ENCODE data around the gene SPARCL1. TPM values are rescaled to one million over a fixed set of nuclear protein-coding genes. Genes with fewer than 3 reads are reported as not detected.

SPARCL1 gene
- total RNA-seq, 2 experiments from 2014 or later = not detected

DNA sequence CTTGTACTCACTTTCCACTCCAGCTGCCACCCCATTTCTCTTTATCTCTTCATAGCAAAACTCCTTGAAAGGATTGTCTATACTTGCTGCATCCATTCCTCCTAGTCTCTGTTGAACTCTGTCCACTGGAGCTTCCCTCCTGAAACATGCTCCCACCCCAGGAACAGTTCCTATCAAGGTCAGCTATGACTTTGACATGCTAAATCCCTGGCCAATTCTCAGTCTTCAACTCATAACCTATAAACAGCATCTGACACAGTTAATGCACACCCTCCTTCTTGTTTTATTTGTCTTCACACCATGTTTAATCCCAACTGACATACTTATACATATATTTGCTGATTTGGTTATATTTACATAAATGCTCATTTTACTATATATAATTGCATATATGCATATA is 47.8 kb downstream of the SPARCL1 start:
- ChIA-PET POLR2A (interaction anchor here (0.7 to 1.1 kb wide), 3 partner anchors 49 to 1210 kb away, joined by 3 read pairs; no protein-coding TSS in a partner anchor), CTCF (ENCODE audit: unreplicated experiment) (no interaction called here)
- no peaks in the 10 kb centered on the region for H3K9me2 ChIP-seq (ENCODE audit: insufficient read depth, low read length)
- H3K4me3 ChIP-seq (ENCODE audit: low read depth, low read length, poor library complexity, severe bottlenecking) = no peak overlapping the region
- H3K79me2 ChIP-seq (ENCODE audit: insufficient read depth, low read depth, low read length) = no peaks in the 10 kb centered on the region
- no peaks in the 10 kb centered on the region for H3K9me3 ChIP-seq (ENCODE audit: low read length)
- BruUV-seq (replicated peaks) = no TSS peak
- no peak overlapping the region for H3K4me2 ChIP-seq (ENCODE audit: low read length)
- TF ChIP-seq EZH2phosphoT487 (IDR thresholded peaks at IDR 0.05; ENCODE audit: borderline replicate concordance, low read depth, low read length) = no peak
- TF ChIP-seq, protein P1, sequence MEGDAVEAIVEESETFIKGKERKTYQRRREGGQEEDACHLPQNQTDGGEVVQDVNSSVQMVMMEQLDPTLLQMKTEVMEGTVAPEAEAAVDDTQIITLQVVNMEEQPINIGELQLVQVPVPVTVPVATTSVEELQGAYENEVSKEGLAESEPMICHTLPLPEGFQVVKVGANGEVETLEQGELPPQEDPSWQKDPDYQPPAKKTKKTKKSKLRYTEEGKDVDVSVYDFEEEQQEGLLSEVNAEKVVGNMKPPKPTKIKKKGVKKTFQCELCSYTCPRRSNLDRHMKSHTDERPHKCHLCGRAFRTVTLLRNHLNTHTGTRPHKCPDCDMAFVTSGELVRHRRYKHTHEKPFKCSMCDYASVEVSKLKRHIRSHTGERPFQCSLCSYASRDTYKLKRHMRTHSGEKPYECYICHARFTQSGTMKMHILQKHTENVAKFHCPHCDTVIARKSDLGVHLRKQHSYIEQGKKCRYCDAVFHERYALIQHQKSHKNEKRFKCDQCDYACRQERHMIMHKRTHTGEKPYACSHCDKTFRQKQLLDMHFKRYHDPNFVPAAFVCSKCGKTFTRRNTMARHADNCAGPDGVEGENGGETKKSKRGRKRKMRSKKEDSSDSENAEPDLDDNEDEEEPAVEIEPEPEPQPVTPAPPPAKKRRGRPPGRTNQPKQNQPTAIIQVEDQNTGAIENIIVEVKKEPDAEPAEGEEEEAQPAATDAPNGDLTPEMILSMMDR (conservative IDR thresholded peaks at IDR 0.05; ENCODE audit: low read length) = no peak
- no peaks in the 10 kb centered on the region for H3K36me3 ChIP-seq (ENCODE audit: insufficient read depth, low read length)
- H4K20me1 ChIP-seq (ENCODE audit: insufficient read depth, low read length) = no peaks in the 10 kb centered on the region
- no peak overlapping the region for H2AFZ ChIP-seq (ENCODE audit: low read length)
- intact Hi-C loops (cut with micrococcal nuclease; ENCODE audit: unreplicated experiment) = no loop called here
- H3K4me1 ChIP-seq (ENCODE audit: insufficient read depth, low read length, poor library complexity, severe bottlenecking) = no peaks in the 10 kb centered on the region
- no peak overlapping the region for H3K27ac ChIP-seq (ENCODE audit: low read depth, low read length, poor library complexity, severe bottlenecking)
- DNase-seq (ENCODE audit: low spot score) = no peak

DNA sequence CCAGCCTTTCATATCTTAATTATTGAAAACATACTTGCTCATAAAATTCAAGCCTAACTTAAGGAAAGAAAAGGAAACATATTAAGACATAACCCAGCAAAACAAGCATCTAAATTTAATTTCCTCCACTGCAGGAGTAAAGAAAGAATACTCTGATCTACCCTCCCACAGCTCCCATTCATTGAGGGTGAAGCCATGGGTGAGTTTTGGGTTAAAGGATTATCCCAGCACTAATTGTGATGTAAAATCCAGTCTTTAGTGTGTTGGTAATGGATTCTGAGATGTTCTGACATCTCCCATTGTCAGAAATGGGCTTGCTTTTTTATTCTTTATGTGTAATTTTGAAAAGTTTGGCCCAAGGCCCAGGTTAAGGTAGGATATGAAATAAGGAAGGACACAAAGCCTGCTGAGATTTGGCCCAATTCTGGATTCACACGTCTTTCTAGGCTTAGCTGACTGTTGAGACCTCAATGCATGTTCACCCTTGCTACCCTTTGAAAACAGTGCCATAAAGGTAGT is 50.4 kb downstream of the SPARCL1 start:
- Histone ChIP-seq H3K9me2 (ENCODE audit: insufficient read depth, low read length) (no peaks in the 10 kb centered on the region), H4K20me1 (ENCODE audit: insufficient read depth, low read length) (no peaks in the 10 kb centered on the region), H3K27ac (ENCODE audit: low read depth, low read length, poor library complexity, severe bottlenecking) (no peak overlapping the region), H3K9me3 (ENCODE audit: low read length) (no peaks in the 10 kb centered on the region), H3K4me3 (ENCODE audit: low read depth, low read length, poor library complexity, severe bottlenecking) (no peak overlapping the region), H2AFZ (ENCODE audit: low read length) (no peak overlapping the region), H3K4me2 (ENCODE audit: low read length) (no peak overlapping the region), H3K4me1 (ENCODE audit: insufficient read depth, low read length, poor library complexity, severe bottlenecking) (no peaks in the 10 kb centered on the region), H3K36me3 (ENCODE audit: insufficient read depth, low read length) (no peaks in the 10 kb centered on the region), H3K79me2 (ENCODE audit: insufficient read depth, low read depth, low read length) (no peaks in the 10 kb centered on the region)
- no peak for DNase-seq (ENCODE audit: low spot score)
- BruUV-seq (replicated peaks) = no TSS peak
- ChIA-PET POLR2A (no interaction called here), CTCF (ENCODE audit: unreplicated experiment) (no interaction called here)
- intact Hi-C loops (cut with micrococcal nuclease; ENCODE audit: unreplicated experiment) = no loop called here
- TF ChIP-seq EZH2phosphoT487 (IDR thresholded peaks at IDR 0.05; ENCODE audit: borderline replicate concordance, low read depth, low read length) = no peak
- TF ChIP-seq, protein P1 (conservative IDR thresholded peaks at IDR 0.05; ENCODE audit: low read length) = no peak

DNA sequence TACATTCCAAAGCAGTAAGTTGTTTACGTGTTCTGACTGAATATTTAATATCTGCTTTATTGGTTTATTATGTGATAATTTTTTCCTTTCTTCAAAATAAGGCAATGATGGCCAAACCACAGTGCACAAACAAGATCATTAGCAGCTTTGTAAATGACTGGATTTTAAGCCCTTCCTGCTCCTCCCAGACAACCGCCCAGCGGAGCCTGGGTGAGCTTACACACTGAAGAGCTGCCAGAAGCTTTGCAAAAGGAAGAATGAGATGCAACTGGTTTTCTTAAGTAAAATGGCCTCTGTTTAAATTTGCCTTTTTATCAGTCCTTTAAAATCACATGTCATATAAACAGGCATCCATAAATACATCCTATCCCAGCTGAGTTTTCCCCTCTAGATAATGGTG is 52.2 kb downstream of the SPARCL1 start:
- H3K4me3 ChIP-seq (ENCODE audit: low read depth, low read length, poor library complexity, severe bottlenecking) = no peak overlapping the region
- H3K4me2 ChIP-seq (ENCODE audit: low read length) = no peak overlapping the region
- POLR2A ChIA-PET = interaction anchor here (0.6 kb wide), 2 partner anchors 715 to 934 kb away, joined by 3 read pairs; no protein-coding TSS in a partner anchor
- no peaks in the 10 kb centered on the region for H3K9me2 ChIP-seq (ENCODE audit: insufficient read depth, low read length)
- H3K27ac ChIP-seq (ENCODE audit: low read depth, low read length, poor library complexity, severe bottlenecking) = no peak overlapping the region
- no peak for TF ChIP-seq EZH2phosphoT487 (IDR thresholded peaks at IDR 0.05; ENCODE audit: borderline replicate concordance, low read depth, low read length)
- TF ChIP-seq, protein P1 (conservative IDR thresholded peaks at IDR 0.05; ENCODE audit: low read length) = no peak
- H3K4me1 ChIP-seq (ENCODE audit: insufficient read depth, low read length, poor library complexity, severe bottlenecking) = no peaks in the 10 kb centered on the region
- DNase-seq (ENCODE audit: low spot score) = no peak
- H2AFZ ChIP-seq (ENCODE audit: low read length) = no peak overlapping the region
- H3K36me3 ChIP-seq (ENCODE audit: insufficient read depth, low read length) = no peaks in the 10 kb centered on the region
- CTCF ChIA-PET (ENCODE audit: unreplicated experiment) = no interaction called here
- no peaks in the 10 kb centered on the region for H4K20me1 ChIP-seq (ENCODE audit: insufficient read depth, low read length)
- no peaks in the 10 kb centered on the region for H3K79me2 ChIP-seq (ENCODE audit: insufficient read depth, low read depth, low read length)
- no peaks in the 10 kb centered on the region for H3K9me3 ChIP-seq (ENCODE audit: low read length)
- no TSS peak for BruUV-seq (replicated peaks)
- intact Hi-C loops (cut with micrococcal nuclease; ENCODE audit: unreplicated experiment) = no loop called here

Measured in OCI-LY7 (cell line).